GM12878 (cell line): ENCODE results near the gene ANKS1A. TPM values are rescaled to one million over a fixed set of nuclear protein-coding genes. Genes with fewer than 3 reads are reported as not detected.

Experiments
- CBFB ChIP-seq: IDR thresholded peaks from 2 replicates; pipeline ENCODE4 v1.6.1; 2016; ENCODE audit warnings: antibody characterized with exemption, low read depth
- FOS ChIP-seq: IDR thresholded peaks from 3 replicates; pipeline ENCODE4 v1.6.1; 2011; ENCODE audit warnings: borderline replicate concordance; ENCODE audit not compliant: insufficient read length; ENCODE audit errors: extremely low read depth
- IRF4 ChIP-seq: IDR thresholded peaks from 2 replicates; pipeline ENCODE4 v1.6.1; 2011; ENCODE audit warnings: low read depth, low read length
- MTA2 ChIP-seq: fragments of 450-650 bp; IDR thresholded peaks from 2 replicates; pipeline ENCODE4 v1.6.1; 2016; ENCODE audit warnings: low read depth, mild to moderate bottlenecking, moderate library complexity
- NR2C2 ChIP-seq: IDR thresholded peaks from 2 replicates; pipeline ENCODE4 v1.6.1; 2011; ENCODE audit warnings: borderline replicate concordance, low read depth; ENCODE audit not compliant: control insufficient read depth, insufficient read length
- RUNX3 ChIP-seq: IDR thresholded peaks from 2 replicates; pipeline ENCODE4 v1.6.1; 2012; ENCODE audit warnings: low read length, inconsistent platforms
- SREBF1 ChIP-seq: IDR thresholded peaks from 2 replicates; pipeline ENCODE4 v1.6.1; 2012; ENCODE audit warnings: mild to moderate bottlenecking, low read length
- SUPT20H ChIP-seq: IDR thresholded peaks from 2 replicates; pipeline ENCODE4 v1.6.1; 2011; ENCODE audit warnings: low read depth, mild to moderate bottlenecking, low read length, moderate library complexity, borderline replicate concordance; ENCODE audit not compliant: control insufficient read depth
- ZNF24 ChIP-seq: fragments of 450-650 bp; IDR thresholded peaks from 2 replicates; pipeline ENCODE4 v1.6.1; 2017; ENCODE audit warnings: antibody characterized with exemption, mild to moderate bottlenecking
- ZNF622 ChIP-seq: fragments of 450-650 bp; IDR thresholded peaks from 2 replicates; pipeline ENCODE4 v1.6.1; 2017; ENCODE audit warnings: mild to moderate bottlenecking, inconsistent platforms
- ZSCAN29 ChIP-seq: fragments of 450-650 bp; IDR thresholded peaks from 2 replicates; pipeline ENCODE4 v1.6.1; 2017; ENCODE audit warnings: mild to moderate bottlenecking, moderate library complexity
- polyA plus RNA-seq, 11 experiments: library from polyadenylated mRNA; depleted of rRNA in 4 of 11; unstranded in 6 of 11; stranded (reverse) in 5 of 11; fragments of >200 nt; fragmentation: Nextera tagmentation in 4 of 11; fragmentation: Illumina TruSeq in 1 of 11; extraction: Ambion mirVana in 4 of 11; extraction: Trizol in 1 of 11; gene quantifications; 1 replicate in 1 of 11; 2 replicates in 10 of 11; pipeline versions ENCODE4 v1.2.1 to v1.2.3, GENCODE V29; 2011 to 2016; ENCODE audit warnings: inconsistent platforms in 2 of 11, missing spikeins in 2 of 11, low read depth in 1 of 11
- total RNA-seq, 4 experiments: library from RNA; depleted of rRNA in 3 of 4; stranded (reverse); fragments of >200 nt in 3 of 4; fragmentation: Illumina TruSeq in 1 of 4; extraction: Trizol in 1 of 4; gene quantifications; 2 replicates each; pipeline versions ENCODE4 v1.2.1 to v1.2.3, GENCODE V29; 2013 to 2021
- TF ChIP-seq, protein P1 (sequence below): fragments of 150-350 bp; IDR thresholded peaks from 2 replicates; pipeline ENCODE4 v1.6.1; 2016; ENCODE audit warnings: low read depth, low read length
- TF ChIP-seq, protein P2 (sequence below): fragments of 450-650 bp; IDR thresholded peaks from 2 replicates; pipeline ENCODE4 v1.6.1; 2016; ENCODE audit warnings: mild to moderate bottlenecking, moderate library complexity, borderline replicate concordance
- TF ChIP-seq, protein P3 (sequence below): IDR thresholded peaks from 2 replicates; pipeline ENCODE4 v1.6.1; 2011; ENCODE audit warnings: low read depth, low read length, improper control_type of control experiment, borderline replicate concordance
- TF ChIP-seq, protein P4 (sequence below): fragments of 150-350 bp; IDR thresholded peaks from 2 replicates; pipeline ENCODE4 v1.6.1; 2014; ENCODE audit warnings: mild to moderate bottlenecking, low read depth, low read length
- TF ChIP-seq, protein P5 (sequence below): fragments of 450-650 bp; IDR thresholded peaks from 2 replicates; pipeline ENCODE4 v1.6.1; 2017; ENCODE audit warnings: antibody characterized with exemption, mild to moderate bottlenecking, moderate library complexity

ANKS1A gene
- total and polyA plus RNA-seq, 10 of the 15 experiments (the other 5 are each of a cell fraction or from before 2014, with no cell fraction given), result 0.60 to 7.0 (median 3.0) TPM

DNA sequence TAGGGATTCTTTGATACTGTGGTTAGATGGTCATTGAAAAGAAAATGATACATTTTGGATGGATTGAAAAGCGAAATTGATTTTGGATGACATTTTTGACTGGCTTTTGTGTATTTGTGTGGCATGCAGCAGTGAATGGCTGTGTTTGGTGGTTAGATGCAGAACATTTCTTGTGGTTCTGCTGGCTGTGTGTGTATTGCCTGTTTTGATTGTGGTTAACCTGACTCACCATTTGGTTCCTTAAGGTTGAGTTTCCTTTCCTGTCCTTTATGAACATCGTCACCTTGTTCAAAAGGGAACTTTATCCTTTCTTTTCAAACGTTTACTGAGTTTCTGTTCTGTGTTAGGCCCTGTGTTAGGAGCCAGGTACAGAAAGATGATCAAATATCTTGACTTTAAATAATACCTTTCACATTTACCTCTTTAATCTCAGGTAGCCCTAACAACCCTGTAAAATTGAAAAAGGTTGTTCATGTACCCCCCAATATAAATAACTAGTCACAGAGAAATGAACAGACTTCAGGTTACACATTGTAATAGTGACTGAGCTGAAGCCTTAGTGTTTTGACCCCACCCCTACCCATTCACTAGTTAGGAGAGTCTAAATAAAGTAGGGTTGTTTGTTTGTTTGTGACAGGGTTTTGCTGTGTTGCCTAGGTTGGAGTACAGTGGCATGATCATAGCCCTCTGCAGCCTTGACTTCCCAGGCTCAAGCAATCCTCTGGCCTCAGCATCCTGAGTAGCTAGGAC lies 23.8 kb downstream of the ANKS1A start (continued):
- TF ChIP-seq, protein P1, sequence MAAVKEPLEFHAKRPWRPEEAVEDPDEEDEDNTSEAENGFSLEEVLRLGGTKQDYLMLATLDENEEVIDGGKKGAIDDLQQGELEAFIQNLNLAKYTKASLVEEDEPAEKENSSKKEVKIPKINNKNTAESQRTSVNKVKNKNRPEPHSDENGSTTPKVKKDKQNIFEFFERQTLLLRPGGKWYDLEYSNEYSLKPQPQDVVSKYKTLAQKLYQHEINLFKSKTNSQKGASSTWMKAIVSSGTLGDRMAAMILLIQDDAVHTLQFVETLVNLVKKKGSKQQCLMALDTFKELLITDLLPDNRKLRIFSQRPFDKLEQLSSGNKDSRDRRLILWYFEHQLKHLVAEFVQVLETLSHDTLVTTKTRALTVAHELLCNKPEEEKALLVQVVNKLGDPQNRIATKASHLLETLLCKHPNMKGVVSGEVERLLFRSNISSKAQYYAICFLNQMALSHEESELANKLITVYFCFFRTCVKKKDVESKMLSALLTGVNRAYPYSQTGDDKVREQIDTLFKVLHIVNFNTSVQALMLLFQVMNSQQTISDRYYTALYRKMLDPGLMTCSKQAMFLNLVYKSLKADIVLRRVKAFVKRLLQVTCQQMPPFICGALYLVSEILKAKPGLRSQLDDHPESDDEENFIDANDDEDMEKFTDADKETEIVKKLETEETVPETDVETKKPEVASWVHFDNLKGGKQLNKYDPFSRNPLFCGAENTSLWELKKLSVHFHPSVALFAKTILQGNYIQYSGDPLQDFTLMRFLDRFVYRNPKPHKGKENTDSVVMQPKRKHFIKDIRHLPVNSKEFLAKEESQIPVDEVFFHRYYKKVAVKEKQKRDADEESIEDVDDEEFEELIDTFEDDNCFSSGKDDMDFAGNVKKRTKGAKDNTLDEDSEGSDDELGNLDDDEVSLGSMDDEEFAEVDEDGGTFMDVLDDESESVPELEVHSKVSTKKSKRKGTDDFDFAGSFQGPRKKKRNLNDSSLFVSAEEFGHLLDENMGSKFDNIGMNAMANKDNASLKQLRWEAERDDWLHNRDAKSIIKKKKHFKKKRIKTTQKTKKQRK, result no peak
- TF ChIP-seq CBFB (peak; percentile 79), NR2C2 (no peak), ZNF622 (no peak), SREBF1 (no peak), ZNF24 (no peak), FOS (no peak), IRF4 (no peak), ZSCAN29 (no peak), MTA2 (peak; percentile 42; the same call in 1 of the 2 replicates), RUNX3 (peak; percentile 100), SUPT20H (no peak)
- TF ChIP-seq, protein P2, sequence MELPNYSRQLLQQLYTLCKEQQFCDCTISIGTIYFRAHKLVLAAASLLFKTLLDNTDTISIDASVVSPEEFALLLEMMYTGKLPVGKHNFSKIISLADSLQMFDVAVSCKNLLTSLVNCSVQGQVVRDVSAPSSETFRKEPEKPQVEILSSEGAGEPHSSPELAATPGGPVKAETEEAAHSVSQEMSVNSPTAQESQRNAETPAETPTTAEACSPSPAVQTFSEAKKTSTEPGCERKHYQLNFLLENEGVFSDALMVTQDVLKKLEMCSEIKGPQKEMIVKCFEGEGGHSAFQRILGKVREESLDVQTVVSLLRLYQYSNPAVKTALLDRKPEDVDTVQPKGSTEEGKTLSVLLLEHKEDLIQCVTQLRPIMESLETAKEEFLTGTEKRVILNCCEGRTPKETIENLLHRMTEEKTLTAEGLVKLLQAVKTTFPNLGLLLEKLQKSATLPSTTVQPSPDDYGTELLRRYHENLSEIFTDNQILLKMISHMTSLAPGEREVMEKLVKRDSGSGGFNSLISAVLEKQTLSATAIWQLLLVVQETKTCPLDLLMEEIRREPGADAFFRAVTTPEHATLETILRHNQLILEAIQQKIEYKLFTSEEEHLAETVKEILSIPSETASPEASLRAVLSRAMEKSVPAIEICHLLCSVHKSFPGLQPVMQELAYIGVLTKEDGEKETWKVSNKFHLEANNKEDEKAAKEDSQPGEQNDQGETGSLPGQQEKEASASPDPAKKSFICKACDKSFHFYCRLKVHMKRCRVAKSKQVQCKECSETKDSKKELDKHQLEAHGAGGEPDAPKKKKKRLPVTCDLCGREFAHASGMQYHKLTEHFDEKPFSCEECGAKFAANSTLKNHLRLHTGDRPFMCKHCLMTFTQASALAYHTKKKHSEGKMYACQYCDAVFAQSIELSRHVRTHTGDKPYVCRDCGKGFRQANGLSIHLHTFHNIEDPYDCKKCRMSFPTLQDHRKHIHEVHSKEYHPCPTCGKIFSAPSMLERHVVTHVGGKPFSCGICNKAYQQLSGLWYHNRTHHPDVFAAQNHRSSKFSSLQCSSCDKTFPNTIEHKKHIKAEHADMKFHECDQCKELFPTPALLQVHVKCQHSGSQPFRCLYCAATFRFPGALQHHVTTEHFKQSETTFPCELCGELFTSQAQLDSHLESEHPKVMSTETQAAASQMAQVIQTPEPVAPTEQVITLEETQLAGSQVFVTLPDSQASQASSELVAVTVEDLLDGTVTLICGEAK, result no peak
- TF ChIP-seq, protein P3, sequence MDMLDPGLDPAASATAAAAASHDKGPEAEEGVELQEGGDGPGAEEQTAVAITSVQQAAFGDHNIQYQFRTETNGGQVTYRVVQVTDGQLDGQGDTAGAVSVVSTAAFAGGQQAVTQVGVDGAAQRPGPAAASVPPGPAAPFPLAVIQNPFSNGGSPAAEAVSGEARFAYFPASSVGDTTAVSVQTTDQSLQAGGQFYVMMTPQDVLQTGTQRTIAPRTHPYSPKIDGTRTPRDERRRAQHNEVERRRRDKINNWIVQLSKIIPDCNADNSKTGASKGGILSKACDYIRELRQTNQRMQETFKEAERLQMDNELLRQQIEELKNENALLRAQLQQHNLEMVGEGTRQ, result no peak
- TF ChIP-seq, protein P4, sequence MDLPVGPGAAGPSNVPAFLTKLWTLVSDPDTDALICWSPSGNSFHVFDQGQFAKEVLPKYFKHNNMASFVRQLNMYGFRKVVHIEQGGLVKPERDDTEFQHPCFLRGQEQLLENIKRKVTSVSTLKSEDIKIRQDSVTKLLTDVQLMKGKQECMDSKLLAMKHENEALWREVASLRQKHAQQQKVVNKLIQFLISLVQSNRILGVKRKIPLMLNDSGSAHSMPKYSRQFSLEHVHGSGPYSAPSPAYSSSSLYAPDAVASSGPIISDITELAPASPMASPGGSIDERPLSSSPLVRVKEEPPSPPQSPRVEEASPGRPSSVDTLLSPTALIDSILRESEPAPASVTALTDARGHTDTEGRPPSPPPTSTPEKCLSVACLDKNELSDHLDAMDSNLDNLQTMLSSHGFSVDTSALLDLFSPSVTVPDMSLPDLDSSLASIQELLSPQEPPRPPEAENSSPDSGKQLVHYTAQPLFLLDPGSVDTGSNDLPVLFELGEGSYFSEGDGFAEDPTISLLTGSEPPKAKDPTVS, result no peak
- TF ChIP-seq, protein P5, sequence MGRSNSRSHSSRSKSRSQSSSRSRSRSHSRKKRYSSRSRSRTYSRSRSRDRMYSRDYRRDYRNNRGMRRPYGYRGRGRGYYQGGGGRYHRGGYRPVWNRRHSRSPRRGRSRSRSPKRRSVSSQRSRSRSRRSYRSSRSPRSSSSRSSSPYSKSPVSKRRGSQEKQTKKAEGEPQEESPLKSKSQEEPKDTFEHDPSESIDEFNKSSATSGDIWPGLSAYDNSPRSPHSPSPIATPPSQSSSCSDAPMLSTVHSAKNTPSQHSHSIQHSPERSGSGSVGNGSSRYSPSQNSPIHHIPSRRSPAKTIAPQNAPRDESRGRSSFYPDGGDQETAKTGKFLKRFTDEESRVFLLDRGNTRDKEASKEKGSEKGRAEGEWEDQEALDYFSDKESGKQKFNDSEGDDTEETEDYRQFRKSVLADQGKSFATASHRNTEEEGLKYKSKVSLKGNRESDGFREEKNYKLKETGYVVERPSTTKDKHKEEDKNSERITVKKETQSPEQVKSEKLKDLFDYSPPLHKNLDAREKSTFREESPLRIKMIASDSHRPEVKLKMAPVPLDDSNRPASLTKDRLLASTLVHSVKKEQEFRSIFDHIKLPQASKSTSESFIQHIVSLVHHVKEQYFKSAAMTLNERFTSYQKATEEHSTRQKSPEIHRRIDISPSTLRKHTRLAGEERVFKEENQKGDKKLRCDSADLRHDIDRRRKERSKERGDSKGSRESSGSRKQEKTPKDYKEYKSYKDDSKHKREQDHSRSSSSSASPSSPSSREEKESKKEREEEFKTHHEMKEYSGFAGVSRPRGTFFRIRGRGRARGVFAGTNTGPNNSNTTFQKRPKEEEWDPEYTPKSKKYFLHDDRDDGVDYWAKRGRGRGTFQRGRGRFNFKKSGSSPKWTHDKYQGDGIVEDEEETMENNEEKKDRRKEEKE, result no peak
